GM23338 (cell line): Measurements from ENCODE around the gene RMDN3. TPM values are rescaled to one million over a fixed set of nuclear protein-coding genes. Genes with fewer than 3 reads are reported as not detected.

Experiments
- ATAC-seq: fragments of 200-7000 bp; cut with Tn5 transposase; 3 replicates; pipeline ENCODE4 v1.9.1; 2020
- DNase-seq: peaks from one replicate; pipeline ENCODE4 v3.0.0-alpha.2; 2015; ENCODE audit warnings: low spot score
- H2AFZ ChIP-seq: fragments of 200-600 bp; sonication (generic); 2 replicates; pipeline ENCODE4 v1.8.0; 2016; ENCODE audit warnings: antibody characterized with exemption, mild to moderate bottlenecking, moderate library complexity
- H3F3A ChIP-seq: fragments of 200-600 bp; sonication (generic); replicated peaks from 2 replicates; pipeline ENCODE4 v1.8.0; 2017; ENCODE audit warnings: antibody characterized with exemption, mixed run types, low read depth
- H3K27ac ChIP-seq: fragments of 200-600 bp; sonication (generic); 2 replicates; pipeline ENCODE4 v1.6.1; 2016; ENCODE audit warnings: low read depth
- H3K27me3 ChIP-seq: fragments of 200-600 bp; sonication (generic); 2 replicates; pipeline ENCODE4 v1.8.0; 2016; ENCODE audit warnings: mild to moderate bottlenecking, mixed run types, moderate library complexity; ENCODE audit not compliant: insufficient read depth
- H3K36me3 ChIP-seq: fragments of 200-600 bp; sonication (generic); 2 replicates; pipeline ENCODE4 v1.8.0; 2016; ENCODE audit warnings: mild to moderate bottlenecking; ENCODE audit not compliant: insufficient read depth
- H3K4me1 ChIP-seq: fragments of 200-600 bp; sonication (generic); 2 replicates; pipeline ENCODE4 v1.8.0; 2016; ENCODE audit warnings: mild to moderate bottlenecking, moderate library complexity; ENCODE audit not compliant: insufficient read depth
- H3K4me2 ChIP-seq: fragments of 200-600 bp; sonication (generic); 2 replicates; pipeline ENCODE4 v1.7.1; 2017; ENCODE audit warnings: mixed run types
- H3K4me3 ChIP-seq: fragments of 200-600 bp; sonication (generic); 2 replicates; pipeline ENCODE4 v1.6.1; 2016; ENCODE audit warnings: mixed run types
- H3K79me2 ChIP-seq: fragments of 200-600 bp; sonication (generic); replicated peaks from 2 replicates; pipeline ENCODE4 v1.8.0; 2017; ENCODE audit warnings: mild to moderate bottlenecking; ENCODE audit not compliant: insufficient read depth
- H3K9me2 ChIP-seq: fragments of 200-600 bp; sonication (generic); 2 replicates; pipeline ENCODE4 v1.8.0; 2017; ENCODE audit not compliant: insufficient read depth
- H4K20me1 ChIP-seq: fragments of 200-600 bp; sonication (generic); replicated peaks from 2 replicates; pipeline ENCODE4 v1.8.0; 2017; ENCODE audit warnings: mild to moderate bottlenecking; ENCODE audit not compliant: insufficient read depth
- H3K27ac Mint-ChIP-seq: 2 replicates; pipeline ENCODE4 v1.8.0; 2020; ENCODE audit warnings: inconsistent platforms, mild to moderate bottlenecking, moderate library complexity, mixed read lengths
- H3K27me3 Mint-ChIP-seq: 3 replicates; pipeline ENCODE4 v1.8.0; 2022; ENCODE audit warnings: low read depth, mild to moderate bottlenecking, moderate library complexity, mixed read lengths, inconsistent platforms; ENCODE audit not compliant: insufficient read depth, poor library complexity
- H3K36me3 Mint-ChIP-seq: 3 replicates; pipeline ENCODE4 v1.8.0; 2021; ENCODE audit warnings: low read depth, mild to moderate bottlenecking, inconsistent platforms, moderate library complexity, mixed read lengths
- H3K4me1 Mint-ChIP-seq: 3 replicates; pipeline ENCODE4 v1.8.0; 2020; ENCODE audit warnings: mild to moderate bottlenecking, inconsistent platforms, mixed read lengths
- H3K4me3 Mint-ChIP-seq: 3 replicates; pipeline ENCODE4 v1.8.0; 2021; ENCODE audit warnings: moderate library complexity, mild to moderate bottlenecking, inconsistent platforms, mixed read lengths
- H3K9me3 Mint-ChIP-seq: 3 replicates; pipeline ENCODE4 v1.8.0; 2020; ENCODE audit warnings: moderate library complexity, mild to moderate bottlenecking, inconsistent platforms, mixed read lengths
- CREB1 ChIP-seq: fragments of 250-450 bp; sonication (Bioruptor Pico); IDR thresholded peaks from 2 replicates; pipeline ENCODE4 v1.5.0; 2020; ENCODE audit warnings: low read depth, mild to moderate bottlenecking, moderate library complexity
- EZH2 ChIP-seq: fragments of 200-600 bp; sonication (generic); IDR thresholded peaks from one replicate; pipeline ENCODE4 v1.8.0; 2017; ENCODE audit warnings: antibody characterized with exemption, mild to moderate bottlenecking, low read depth; ENCODE audit not compliant: unreplicated experiment
- POLR2AphosphoS5 ChIP-seq: IDR thresholded peaks from 2 replicates; pipeline ENCODE4 v1.6.1; 2016; ENCODE audit warnings: antibody characterized with exemption, low read depth
- REST ChIP-seq: IDR thresholded peaks from one replicate; pipeline ENCODE4 v1.6.1; 2018; ENCODE audit warnings: antibody characterized with exemption; ENCODE audit not compliant: unreplicated experiment
- STAT1 ChIP-seq: IDR thresholded peaks from one replicate; pipeline ENCODE4 v1.6.1; 2016; ENCODE audit warnings: antibody characterized with exemption; ENCODE audit not compliant: unreplicated experiment
- ZNF114 ChIP-seq: fragments of 250-450 bp; sonication (Bioruptor Pico); IDR thresholded peaks from 2 replicates; pipeline ENCODE4 v1.5.0; 2020; ENCODE audit warnings: mild to moderate bottlenecking, moderate library complexity
- ZNF331 ChIP-seq: fragments of 250-450 bp; sonication (Bioruptor Pico); IDR thresholded peaks from 2 replicates; pipeline ENCODE4 v1.5.0; 2020; ENCODE audit warnings: low read depth, mild to moderate bottlenecking, moderate library complexity
- polyA plus RNA-seq: library from polyadenylated mRNA; unstranded; fragments of >200 nt; fragmentation: Nextera tagmentation; extraction: Ambion mirVana; gene quantifications from 2 replicates; pipeline ENCODE4 v1.2.1, GENCODE V29; 2016
- total RNA-seq: library from RNA; depleted of rRNA; stranded (reverse); fragments of >200 nt; shearing (Covaris generic); gene quantifications from 2 replicates; pipeline ENCODE4 v1.2.3, GENCODE V29; 2014
- TF ChIP-seq, protein P1 (sequence below): IDR thresholded peaks from 2 replicates; pipeline ENCODE4 v1.6.1; 2016; ENCODE audit warnings: antibody characterized with exemption

Gene RMDN3
- total and polyA plus RNA-seq, 2 experiments from 2014 or later = 15.6 to 17.0 TPM

DNA sequence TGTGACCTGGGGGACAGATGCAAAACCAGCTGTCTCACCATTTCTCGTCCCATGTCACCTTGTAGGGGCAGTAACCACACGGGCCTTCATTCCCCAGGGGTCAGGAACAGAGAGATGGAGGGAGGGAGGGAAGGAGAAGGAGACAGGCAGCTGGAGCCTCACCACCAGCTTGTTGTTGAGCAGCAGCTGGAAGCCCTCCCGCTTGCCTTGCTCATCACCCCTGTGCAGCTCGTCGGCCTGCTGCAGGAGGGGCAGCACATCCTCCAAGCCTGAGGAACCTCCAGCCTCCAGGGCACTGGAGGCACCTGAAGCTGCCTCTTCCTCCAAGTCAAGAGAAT, 10.3 kb downstream of the RMDN3 start (continued):
- TF ChIP-seq ZNF331 (CRISPR knock-in tag) (no peak), CREB1 (CRISPR knock-in tag) (no peak)

DNA sequence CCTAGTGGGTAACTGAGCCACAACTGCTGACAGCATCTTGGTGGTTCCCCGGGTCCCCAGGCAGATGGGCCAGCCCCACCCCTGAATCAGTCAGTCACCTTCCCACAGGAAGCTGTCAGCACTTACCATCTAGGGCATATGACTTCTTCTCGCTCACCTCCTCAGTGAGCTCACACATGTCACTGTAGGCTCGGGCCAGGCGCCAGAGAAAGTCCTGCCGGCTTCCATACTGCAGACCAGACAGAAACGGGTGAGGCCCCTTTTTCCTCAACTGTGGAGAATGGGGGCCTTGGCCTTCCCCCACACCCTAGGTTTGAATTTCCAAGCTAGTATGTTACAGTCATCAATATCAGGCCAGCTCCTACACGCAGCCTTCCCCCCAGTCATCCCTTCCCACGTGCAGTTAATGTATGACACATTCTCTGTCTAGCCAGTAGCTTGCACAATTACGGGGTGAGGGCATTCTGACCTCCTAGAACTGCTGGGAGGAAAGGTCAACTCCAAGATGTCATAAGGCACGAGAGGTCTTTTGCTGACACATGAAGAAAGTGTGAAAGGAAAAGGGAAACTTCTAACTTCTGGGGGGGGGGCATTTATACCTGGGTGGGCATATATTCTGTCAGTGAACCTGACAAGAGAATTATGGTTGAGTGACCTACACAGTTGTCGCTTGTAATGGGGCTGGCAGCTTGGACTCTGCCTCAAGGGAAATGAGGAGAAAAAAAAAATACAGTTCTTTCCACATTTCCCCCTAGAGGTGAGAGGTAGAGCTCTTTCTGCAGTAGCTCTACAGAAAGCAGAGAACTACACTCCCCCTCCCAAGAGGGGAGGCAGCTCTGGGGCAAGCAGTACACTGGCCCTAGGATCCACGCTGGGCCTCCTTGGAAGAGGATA, 10.9 kb downstream of the RMDN3 start:
- H3K4me3 ChIP-seq = no peak overlapping the region
- H2AFZ ChIP-seq = no peak overlapping the region
- ATAC-seq (peak; percentile 49), DNase-seq (peak; percentile 27)
- no peaks in the 10 kb centered on the region for H3K27me3 ChIP-seq
- no peaks in the 10 kb centered on the region for H3K9me3 Mint-ChIP-seq
- 0 out of 2 replicates have a peak, but pooled peaks cover 5% of the 10 kb centered on the region for H3F3A ChIP-seq
- H3K79me2 ChIP-seq = no peaks in the 10 kb centered on the region
- no peak overlapping the region for H3K4me3 Mint-ChIP-seq
- TF ChIP-seq, protein P1, sequence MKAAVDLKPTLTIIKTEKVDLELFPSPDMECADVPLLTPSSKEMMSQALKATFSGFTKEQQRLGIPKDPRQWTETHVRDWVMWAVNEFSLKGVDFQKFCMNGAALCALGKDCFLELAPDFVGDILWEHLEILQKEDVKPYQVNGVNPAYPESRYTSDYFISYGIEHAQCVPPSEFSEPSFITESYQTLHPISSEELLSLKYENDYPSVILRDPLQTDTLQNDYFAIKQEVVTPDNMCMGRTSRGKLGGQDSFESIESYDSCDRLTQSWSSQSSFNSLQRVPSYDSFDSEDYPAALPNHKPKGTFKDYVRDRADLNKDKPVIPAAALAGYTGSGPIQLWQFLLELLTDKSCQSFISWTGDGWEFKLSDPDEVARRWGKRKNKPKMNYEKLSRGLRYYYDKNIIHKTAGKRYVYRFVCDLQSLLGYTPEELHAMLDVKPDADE = no peak
- TF ChIP-seq REST (no peak), ZNF331 (CRISPR knock-in tag) (no peak), ZNF114 (no peak), EZH2 (no peak), STAT1 (no peak)
- peaks cover 8% of the 10 kb centered on the region; the same call in 1 of the 2 replicates for H3K36me3 ChIP-seq
- H3K36me3 Mint-ChIP-seq = peaks cover 30% of the 10 kb centered on the region; the same call in 2 of the 3 replicates
- H3K9me2 ChIP-seq = no peaks in the 10 kb centered on the region
- peaks cover 5% of the 10 kb centered on the region; the same call in 1 of the 2 replicates for H4K20me1 ChIP-seq
- no peak overlapping the region for H3K27ac ChIP-seq
- H3K4me1 ChIP-seq = peaks cover 14% of the 10 kb centered on the region
- H3K27me3 Mint-ChIP-seq = peaks cover 16% of the 10 kb centered on the region
- H3K4me1 Mint-ChIP-seq = peaks cover 34% of the 10 kb centered on the region
- no peak overlapping the region for H3K4me2 ChIP-seq
- peak overlapping the region; percentile 43 for H3K27ac Mint-ChIP-seq

GRCh38 chr15:40743485-40743901, 11.6 kb downstream of the RMDN3 start:
- Mint-ChIP-seq H3K36me3 (peaks cover 33% of the 10 kb centered on the region; the same call in 2 of the 3 replicates), H3K27ac (no peak overlapping the region), H3K27me3 (peaks cover 16% of the 10 kb centered on the region), H3K4me1 (peaks cover 41% of the 10 kb centered on the region), H3K9me3 (no peaks in the 10 kb centered on the region), H3K4me3 (no peak overlapping the region)
- no peaks in the 10 kb centered on the region for H3K9me2 ChIP-seq
- ATAC-seq (no peak), DNase-seq (no peak)
- H3K79me2 ChIP-seq = no peaks in the 10 kb centered on the region
- no peaks in the 10 kb centered on the region for H3K27me3 ChIP-seq
- peaks cover 8% of the 10 kb centered on the region; the same call in 1 of the 2 replicates for H3K36me3 ChIP-seq
- no peak overlapping the region for H2AFZ ChIP-seq
- H3K4me1 ChIP-seq = peaks cover 21% of the 10 kb centered on the region
- no peak overlapping the region for H3K4me3 ChIP-seq
- no peak overlapping the region for H3K27ac ChIP-seq
- H3K4me2 ChIP-seq = no peak overlapping the region
- 0 out of 2 replicates have a peak, but pooled peaks cover 5% of the 10 kb centered on the region for H3F3A ChIP-seq
- H4K20me1 ChIP-seq = peaks cover 5% of the 10 kb centered on the region; the same call in 1 of the 2 replicates
- TF ChIP-seq POLR2AphosphoS5 (no peak), CREB1 (CRISPR knock-in tag) (no peak), STAT1 (no peak), REST (no peak)
- TF ChIP-seq, protein P1 = no peak
